CD4-positive, alpha-beta T cell treated with Interleukin-6 at 100 ng/mL for 8 hours (primary cell): Measurements from ENCODE around the gene UNC119.

Source experiments
- DNase-seq: peaks from one replicate; pipeline ENCODE4 v3.0.0-alpha.2; 2020; ENCODE audit warnings: mixed read lengths, low spot score

UNC119 gene

GRCh38 chr17:28544402-28545140, 7.9 kb downstream of the UNC119 start:
- no peak for DNase-seq

- DNase-seq: no peak
These were observed 11.0 kb downstream of the UNC119 start for GRCh38 chr17:28541439-28541838.

GRCh38 chr17:28540231-28540630, 12.2 kb downstream of the UNC119 start:
- no peak for DNase-seq

- DNase-seq: no peak
These were observed 14.0 kb downstream of the UNC119 start for GRCh38 chr17:28538296-28538895.

- DNase-seq: no peak
These were observed 15.2 kb downstream of the UNC119 start for GRCh38 chr17:28537219-28537610.

- no peak for DNase-seq
These were observed 15.7 kb downstream of the UNC119 start for GRCh38 chr17:28536532-28537218.

- no peak for DNase-seq
These were observed 17.6 kb downstream of the UNC119 start for GRCh38 chr17:28534740-28535375.

GRCh38 chr17:28533091-28533807, 19.2 kb downstream of the UNC119 start:
- DNase-seq: no peak

- DNase-seq: no peak
These were observed 20.1 kb downstream of the UNC119 start for GRCh38 chr17:28532050-28532960.

GRCh38 chr17:28530926-28531325, 21.5 kb downstream of the UNC119 start:
- DNase-seq: no peak

GRCh38 chr17:28530250-28530649, 22.2 kb downstream of the UNC119 start:
- DNase-seq: no peak

GRCh38 chr17:28529013-28529400, 23.4 kb downstream of the UNC119 start:
- no peak for DNase-seq

- DNase-seq: no peak
These were observed 24.0 kb downstream of the UNC119 start for GRCh38 chr17:28528327-28529012.

GRCh38 chr17:28527859-28528258, 24.6 kb downstream of the UNC119 start:
- no peak for DNase-seq

GRCh38 chr17:28527181-28527681, 25.2 kb downstream of the UNC119 start:
- DNase-seq: no peak

GRCh38 chr17:28526381-28526780, 26.0 kb downstream of the UNC119 start:
- DNase-seq: no peak

- DNase-seq: no peak
These were observed 27.7 kb downstream of the UNC119 start for GRCh38 chr17:28524476-28525424.

- DNase-seq: no peak
These were observed 28.5 kb downstream of the UNC119 start for GRCh38 chr17:28523876-28524275.

GRCh38 chr17:28523186-28523585, 29.2 kb downstream of the UNC119 start:
- no peak for DNase-seq
